ENCODE data around the gene VSIG1. TPM values are rescaled to one million over a fixed set of nuclear protein-coding genes. Genes with fewer than 3 reads are reported as not detected.

Gene VSIG1
- total RNA-seq, 1 experiment from 2014 or later: 0.02 TPM

Other genes starting within 250 kb of the VSIG1 start
- 13.4 and 14.2 TPM in 2 replicates for gene MID2, start 219.2 kb upstream of the VSIG1 start, total RNA-seq (2014; rRNA removed; shearing (Covaris generic))
- gene TEX13B, start 62.7 kb upstream of the VSIG1 start, total RNA-seq (2014; rRNA removed; shearing (Covaris generic)): not detected in 2 replicates
- 190 and 201 TPM in 2 replicates for gene PSMD10, start 46.5 kb downstream of the VSIG1 start, total RNA-seq (2014; rRNA removed; shearing (Covaris generic))
- 15.3 and 18.3 TPM in 2 replicates for gene ATG4A, start 46.7 kb downstream of the VSIG1 start, total RNA-seq (2014; rRNA removed; shearing (Covaris generic))

Measured in H4 (cell line).